C4-2B (cell line): Measurements from ENCODE around the gene ENDOU.

Experiments
- H3K27ac ChIP-seq: fragments of 450-650 bp; 2 replicates; pipeline ENCODE4 v1.5.1; 2017
- CTCF ChIP-seq: fragments of 450-650 bp; conservative IDR thresholded peaks from 2 replicates; pipeline ENCODE4 v1.5.1; 2017; ENCODE audit warnings: mild to moderate bottlenecking
- ZFX ChIP-seq: fragments of 450-650 bp; IDR thresholded peaks from 2 replicates; pipeline ENCODE4 v1.6.1; 2017

Gene ENDOU

GRCh38 chr12:47755655-47756562, 30.6 kb upstream of the ENDOU start:
- no peak for TF ChIP-seq ZFX
- TF ChIP-seq CTCF: no peak
- peak overlapping the region; percentile 73 for H3K27ac ChIP-seq

GRCh38 chr12:47754881-47755280, 29.6 kb upstream of the ENDOU start:
- TF ChIP-seq ZFX (no peak), CTCF (no peak)
- H3K27ac ChIP-seq: peak overlapping the region; percentile 73

- H3K27ac ChIP-seq: peak overlapping the region; percentile 73
- no peak for TF ChIP-seq ZFX
- no peak for TF ChIP-seq CTCF
Observed at GRCh38 chr12:47754126-47754525, 28.8 kb upstream of the ENDOU start.

- TF ChIP-seq CTCF (no peak), ZFX (no peak)
- peak overlapping the region; percentile 73 for H3K27ac ChIP-seq
Observed at GRCh38 chr12:47753021-47754001, 28.0 kb upstream of the ENDOU start.

- TF ChIP-seq ZFX (no peak), CTCF (no peak)
- peak overlapping the region; percentile 73 for H3K27ac ChIP-seq
Observed at GRCh38 chr12:47752552-47752951, 27.3 kb upstream of the ENDOU start.

GRCh38 chr12:47752121-47752520, 26.8 kb upstream of the ENDOU start:
- no peak for TF ChIP-seq ZFX
- TF ChIP-seq CTCF: no peak
- H3K27ac ChIP-seq: peak overlapping the region; percentile 73

- H3K27ac ChIP-seq: 0 out of 2 replicates have a peak overlapping the region, but pooled peaks have one; percentile 73
- TF ChIP-seq ZFX (no peak), CTCF (no peak)
Observed at GRCh38 chr12:47751561-47751960, 26.3 kb upstream of the ENDOU start.
